ENCODE results near the gene PTPRN2.

PTPRN2 gene

DNA sequence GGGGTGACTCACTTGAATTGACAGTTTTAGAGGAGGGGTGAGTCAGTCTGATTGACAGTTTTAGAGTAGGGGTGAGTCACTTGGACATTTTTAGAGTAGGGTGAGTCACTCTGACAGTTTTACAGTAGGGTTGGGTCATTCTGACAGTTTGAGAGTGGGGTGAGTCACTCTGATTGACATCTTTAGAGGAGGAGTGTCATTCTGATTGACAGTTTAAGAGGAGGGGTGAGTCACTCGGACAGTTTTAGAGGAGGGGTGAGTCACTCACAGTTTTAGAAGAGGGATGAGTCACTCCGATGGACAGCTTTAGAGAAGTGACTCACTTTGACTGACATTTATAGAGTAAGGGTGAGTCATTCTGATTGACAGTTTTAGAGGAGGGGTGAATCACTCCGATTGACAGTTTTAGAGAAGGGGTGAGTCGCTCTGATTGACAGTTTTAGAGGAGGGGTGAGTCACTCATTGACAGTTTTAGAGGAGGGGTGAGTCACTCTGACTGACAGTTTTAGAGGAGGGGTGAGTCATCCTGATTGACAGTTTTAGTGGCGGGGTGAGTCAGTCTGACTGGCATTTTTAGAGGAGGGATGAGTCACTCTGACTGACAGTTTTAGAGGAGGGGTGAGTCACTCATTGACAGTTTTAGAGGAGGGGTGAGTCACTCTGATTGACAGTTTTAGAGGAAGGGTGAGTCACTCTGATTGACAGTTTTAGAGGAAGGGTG is 655.0 kb downstream of the PTPRN2 start:
- TF ChIP-seq CTCF (IDR thresholded peaks at IDR 0.05) (no peak), ZFX (IDR thresholded peaks at IDR 0.05; ENCODE audit: borderline replicate concordance) (no peak)
- H3K27ac ChIP-seq: no peak overlapping the region

GRCh38 chr7:157930926-157931466 is 656.6 kb downstream of the PTPRN2 start:
- TF ChIP-seq CTCF (IDR thresholded peaks at IDR 0.05) (no peak), ZFX (IDR thresholded peaks at IDR 0.05; ENCODE audit: borderline replicate concordance) (no peak)
- H3K27ac ChIP-seq: no peak overlapping the region

GRCh38 chr7:157930441-157930840 is 657.2 kb downstream of the PTPRN2 start:
- H3K27ac ChIP-seq: no peak overlapping the region
- no peak for TF ChIP-seq ZFX (IDR thresholded peaks at IDR 0.05; ENCODE audit: borderline replicate concordance)
- TF ChIP-seq CTCF (IDR thresholded peaks at IDR 0.05): no peak

DNA sequence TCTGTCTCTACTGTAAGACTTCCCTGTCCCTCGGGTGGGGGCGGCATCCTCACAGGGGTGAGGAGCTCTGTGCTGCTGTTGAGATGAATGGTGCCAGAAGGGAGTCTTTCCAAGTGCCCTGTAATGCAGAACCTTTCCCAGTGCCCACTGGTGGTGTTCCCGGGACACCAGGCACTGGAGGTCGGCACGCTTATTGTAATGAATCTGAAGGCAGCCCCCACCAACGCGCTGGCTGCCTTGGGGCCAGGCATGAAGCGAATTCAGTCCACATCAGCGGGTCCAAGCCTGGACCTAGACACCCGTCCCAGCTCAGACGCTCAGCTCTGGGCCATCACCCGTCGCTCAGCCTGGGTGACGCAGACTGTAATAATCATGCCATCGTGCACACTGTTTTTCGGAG is 658.0 kb downstream of the PTPRN2 start:
- no peak overlapping the region for H3K27ac ChIP-seq
- no peak for TF ChIP-seq CTCF (IDR thresholded peaks at IDR 0.05)
- TF ChIP-seq ZFX (IDR thresholded peaks at IDR 0.05; ENCODE audit: borderline replicate concordance): no peak

DNA sequence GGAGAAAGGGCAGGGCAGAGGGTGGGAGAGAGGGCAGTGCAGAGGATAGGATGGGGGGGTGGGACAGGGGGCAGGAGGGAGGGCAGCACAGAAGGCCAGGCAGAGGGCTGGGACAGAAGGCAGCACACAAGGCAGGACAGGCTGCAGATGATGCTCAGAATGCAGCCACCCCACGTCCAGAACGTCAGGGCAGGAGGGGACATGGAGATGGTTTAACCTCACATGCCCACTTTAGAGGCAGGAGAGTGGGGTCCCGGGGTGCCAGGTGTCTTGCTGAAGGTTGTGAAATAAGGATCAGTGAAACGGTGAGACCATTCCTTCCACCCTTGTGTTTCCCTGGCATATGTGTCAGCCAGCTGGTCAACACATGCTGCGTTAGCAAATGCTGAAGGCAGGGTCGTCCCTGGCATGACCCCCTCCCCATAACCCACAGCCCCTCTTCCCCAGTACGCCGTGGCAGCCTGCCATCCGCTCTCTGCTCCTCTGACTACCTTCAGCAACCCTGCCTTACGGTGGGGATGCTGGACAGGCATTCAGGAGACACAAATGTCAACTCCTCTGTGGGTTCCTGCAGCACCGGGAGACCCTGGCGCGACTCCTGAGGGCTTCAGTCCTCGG is 658.7 kb downstream of the PTPRN2 start:
- no peak for TF ChIP-seq ZFX (IDR thresholded peaks at IDR 0.05; ENCODE audit: borderline replicate concordance)
- TF ChIP-seq CTCF (IDR thresholded peaks at IDR 0.05): no peak
- no peak overlapping the region for H3K27ac ChIP-seq

DNA sequence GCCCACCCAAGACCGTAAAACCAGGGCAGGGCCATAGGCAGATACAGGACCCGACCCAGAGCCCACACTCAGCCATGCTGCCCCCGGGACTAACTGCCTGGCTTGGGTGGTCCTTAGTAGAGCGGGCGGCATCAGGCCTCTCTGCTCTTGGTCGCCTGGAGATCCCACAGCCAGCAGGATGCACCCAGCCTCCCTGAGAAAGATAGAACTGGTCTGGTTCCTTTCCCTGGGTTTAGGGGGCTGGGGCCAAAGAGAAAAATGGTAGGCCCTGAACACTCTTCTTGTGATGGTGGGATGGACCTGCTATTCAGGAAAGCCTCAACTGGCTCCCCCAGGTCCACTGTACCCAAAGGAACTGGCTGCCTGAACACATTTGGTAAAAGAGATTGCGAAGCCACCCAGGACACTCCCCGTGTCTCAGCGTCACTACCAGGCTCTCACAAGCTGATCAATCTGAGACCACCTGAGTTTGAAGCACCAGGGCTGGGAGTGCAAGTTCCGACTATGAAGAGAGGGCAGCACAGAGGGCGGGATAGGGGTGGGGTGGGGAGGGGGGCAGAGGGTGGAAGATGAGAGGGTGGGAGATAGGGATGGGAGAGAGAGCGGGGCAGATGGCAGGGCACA is 659.3 kb downstream of the PTPRN2 start:
- H3K27ac ChIP-seq: no peak overlapping the region
- TF ChIP-seq ZFX (IDR thresholded peaks at IDR 0.05; ENCODE audit: borderline replicate concordance): no peak
- TF ChIP-seq CTCF (IDR thresholded peaks at IDR 0.05): no peak
